ENCODE measurements around the gene KREMEN2. TPM values are rescaled to one million over a fixed set of nuclear protein-coding genes. Genes with fewer than 3 reads are reported as not detected.
A peak's percentile ranks its signal among the peaks of the same experiment; 100 is the strongest.

Gene KREMEN2
- total RNA-seq, 4 donors from 2014 or later = not detected

GRCh38 chr16:2948807-2949704 is 15.0 kb upstream of the KREMEN2 start:
- intact Hi-C loops (cut with DNase I; ENCODE audit: low total_unique reads) (no loop called here), in situ Hi-C loops (cut with MboI; ENCODE audit: low sequenced_read_pairs in 4 of 4) (no loop called here)
- peak in 1 of 2 donors; percentile 83 for ATAC-seq
- H3K27ac ChIP-seq = peak overlapping the region in 1 of 4 donors; percentile 65
- peaks cover 0 to 6% of the 10 kb centered on the region in 2 donors for H3K36me3 ChIP-seq
- TF ChIP-seq CTCF (IDR thresholded peaks at IDR 0.05 in 4 of 5, conservative IDR thresholded peaks at IDR 0.05 in 1 of 5) (no peak), POLR2A (IDR thresholded peaks at IDR 0.05) (no peak)
- no peaks in the 10 kb centered on the region for H3K9me3 ChIP-seq
- peaks cover 0 to 15% of the 10 kb centered on the region in 2 donors for H3K4me1 ChIP-seq
- H3K4me3 ChIP-seq = no peak overlapping the region
- H3K27me3 ChIP-seq = peaks cover 0 to 2% (median 0%) of the 10 kb centered on the region in 3 donors
- peak in 1 of 2 donors; percentile 68 for DNase-seq

GRCh38 chr16:2949705-2950352 is 14.2 kb upstream of the KREMEN2 start:
- Histone ChIP-seq H3K4me1 (peaks cover 0 to 15% of the 10 kb centered on the region in 2 donors), H3K27me3 (peaks cover under 1 to 5% (median 2%) of the 10 kb centered on the region in 3 donors), H3K4me3 (no peak overlapping the region), H3K36me3 (peaks cover 0 to 6% of the 10 kb centered on the region in 2 donors), H3K27ac (peak overlapping the region in 1 of 4 donors; percentile 65), H3K9me3 (no peaks in the 10 kb centered on the region)
- intact Hi-C loops (cut with DNase I; ENCODE audit: low total_unique reads) = no loop called here
- TF ChIP-seq CTCF (IDR thresholded peaks at IDR 0.05 in 4 of 5, conservative IDR thresholded peaks at IDR 0.05 in 1 of 5) = no peak
- TF ChIP-seq POLR2A (IDR thresholded peaks at IDR 0.05) = no peak
- in situ Hi-C loops (cut with MboI; ENCODE audit: low sequenced_read_pairs in 4 of 4) = no loop called here
- DNase-seq (no peak), ATAC-seq (no peak)

- Histone ChIP-seq H3K4me1 (peaks cover 0 to 15% of the 10 kb centered on the region in 2 donors), H3K27me3 (peaks cover 6 to 9% (median 7%) of the 10 kb centered on the region in 3 donors), H3K36me3 (peaks cover 0 to 6% of the 10 kb centered on the region in 2 donors), H3K27ac (no peak overlapping the region), H3K4me3 (no peak overlapping the region), H3K9me3 (no peaks in the 10 kb centered on the region)
- no peak for ATAC-seq
- intact Hi-C loops (cut with DNase I; ENCODE audit: low total_unique reads) = no loop called here
- DNase-seq = no peak
- no peak for TF ChIP-seq CTCF (IDR thresholded peaks at IDR 0.05 in 4 of 5, conservative IDR thresholded peaks at IDR 0.05 in 1 of 5)
- no peak for TF ChIP-seq POLR2A (IDR thresholded peaks at IDR 0.05)
- in situ Hi-C loops (cut with MboI; ENCODE audit: low sequenced_read_pairs in 4 of 4) = no loop called here
Measured at GRCh38 chr16:2950353-2950724, 13.7 kb upstream of the KREMEN2 start.

GRCh38 chr16:2950773-2951172 is 13.3 kb upstream of the KREMEN2 start:
- in situ Hi-C loops (cut with MboI; ENCODE audit: low sequenced_read_pairs in 4 of 4) = no loop called here
- peaks cover 0 to 15% of the 10 kb centered on the region in 2 donors for H3K4me1 ChIP-seq
- TF ChIP-seq CTCF (IDR thresholded peaks at IDR 0.05 in 4 of 5, conservative IDR thresholded peaks at IDR 0.05 in 1 of 5) = no peak
- intact Hi-C loops (cut with DNase I; ENCODE audit: low total_unique reads) = no loop called here
- no peaks in the 10 kb centered on the region for H3K9me3 ChIP-seq
- H3K27me3 ChIP-seq = peaks cover 9 to 12% (median 12%) of the 10 kb centered on the region in 3 donors
- no peak overlapping the region for H3K27ac ChIP-seq
- no peak for ATAC-seq
- no peak for DNase-seq
- peaks cover 0 to 6% of the 10 kb centered on the region in 2 donors for H3K36me3 ChIP-seq
- no peak overlapping the region for H3K4me3 ChIP-seq
